Endothelial cell of umbilical vein (primary cell): ENCODE results near the gene MAF. TPM values are rescaled to one million over a fixed set of nuclear protein-coding genes. Genes with fewer than 3 reads are reported as not detected.

Source experiments
- BruUV-seq: library from RNA; stranded (reverse); fragments of 400-500 nt; replicated peaks from 2 replicates; lab custom pipeline; 2021; lab: Mats Ljungman, UMichigan
- CTCF ChIA-PET: fragments of 300-600, 350-600 bp; sonication (Branson Sonifier 250); formaldehyde crosslinking; loops from one replicate; lab custom pipeline; 2021; ENCODE audit warnings: antibody characterized with exemption, inconsistent platforms; lab: Charles Lee
- POLR2A ChIA-PET: fragments of 300-600, 350-600 bp; sonication (Branson Sonifier 250); formaldehyde crosslinking; loops from one replicate; lab custom pipeline; 2021; ENCODE audit warnings: antibody characterized with exemption, inconsistent platforms; lab: Charles Lee
- DNase-seq: peaks from one replicate; pipeline ENCODE4 v3.0.0-alpha.2; 2011; ENCODE audit warnings: low read depth, low spot score
- FAIRE-seq: peaks from 2 replicates; lab custom pipeline; 2011; peaks lifted over from hg19 to GRCh38; lab: Jason Lieb, UNC
- H2AFZ ChIP-seq: 2 replicates; pipeline ENCODE4 v1.6.0; 2012; ENCODE audit warnings: low read depth, low read length, control low read depth, inconsistent platforms
- H3K27ac ChIP-seq: 2 replicates; pipeline ENCODE4 v1.5.1; 2011; ENCODE audit warnings: low read depth, mild to moderate bottlenecking, control low read depth, low read length, moderate library complexity; ENCODE audit not compliant: insufficient read depth
- H3K27me3 ChIP-seq, 2 experiments: 2 replicates each; pipeline versions ENCODE4 v1.6.0 to v1.6.1; 2011; ENCODE audit warnings: low read length in 2 of 2, mixed read lengths in 1 of 2; ENCODE audit not compliant: control insufficient read depth in 2 of 2, insufficient read depth in 2 of 2
- H3K36me3 ChIP-seq, 2 experiments: 2 replicates in 1 of 2; 3 replicates in 1 of 2; pipeline ENCODE4 v1.5.1; 2011; ENCODE audit warnings: low read length in 2 of 2, mild to moderate bottlenecking in 1 of 2, moderate library complexity in 1 of 2; ENCODE audit not compliant: control insufficient read depth in 2 of 2, insufficient read depth in 2 of 2; ENCODE audit errors: extremely low read depth in 1 of 2
- H3K4me1 ChIP-seq: 3 replicates; pipeline ENCODE4 v1.5.1; 2011; ENCODE audit warnings: mild to moderate bottlenecking, low read length; ENCODE audit not compliant: control insufficient read depth, insufficient read depth; ENCODE audit errors: extremely low read depth
- H3K4me2 ChIP-seq: 2 replicates; pipeline ENCODE4 v1.6.1; 2011; ENCODE audit warnings: low read length, control low read depth, mixed read lengths; ENCODE audit not compliant: insufficient read depth
- H3K4me3 ChIP-seq, 3 experiments: fragments of 200-600 bp in 1 of 3; sonication (generic), shearing (Covaris generic) in 1 of 3; replicated peaks in 1 of 3; 2 replicates each; pipeline ENCODE4 v1.5.1; 2011 to 2016; ENCODE audit warnings: control low read depth in 3 of 3, low read length in 3 of 3, mild to moderate bottlenecking in 2 of 3, inconsistent platforms in 1 of 3, low read depth in 1 of 3, moderate library complexity in 1 of 3; ENCODE audit not compliant: insufficient read depth in 1 of 3
- H3K79me2 ChIP-seq: 2 replicates; pipeline ENCODE4 v1.6.0; 2012; ENCODE audit warnings: low read length, inconsistent platforms; ENCODE audit not compliant: control insufficient read depth, insufficient read depth
- H3K9ac ChIP-seq: replicated peaks from 2 replicates; pipeline ENCODE3; 2011; ENCODE audit warnings: low read length, control low read depth; ENCODE audit not compliant: insufficient read depth; ENCODE audit errors: extremely low read depth
- H3K9me1 ChIP-seq: replicated peaks from 3 replicates; pipeline ENCODE4 v1.6.0; 2011; ENCODE audit warnings: mild to moderate bottlenecking, low read length; ENCODE audit not compliant: control insufficient read depth, insufficient read depth; ENCODE audit errors: extremely low read depth
- H3K9me3 ChIP-seq: replicated peaks from 2 replicates; pipeline ENCODE4 v1.5.1; 2012; ENCODE audit warnings: low read length, inconsistent platforms; ENCODE audit not compliant: control insufficient read depth, insufficient read depth
- H4K20me1 ChIP-seq: replicated peaks from 2 replicates; pipeline ENCODE3; 2011; ENCODE audit warnings: mild to moderate bottlenecking, low read length; ENCODE audit not compliant: control insufficient read depth, insufficient read depth; ENCODE audit errors: extremely low read depth
- CTCF ChIP-seq, 2 donors: IDR thresholded peaks; 1 replicate in 1 of 2; 2 replicates in 1 of 2; pipeline ENCODE4 v1.5.1; 2011; ENCODE audit warnings: low read length in 2 of 2, mild to moderate bottlenecking in 2 of 2, moderate library complexity in 2 of 2, control low read depth in 1 of 2, inconsistent platforms in 1 of 2, low read depth in 1 of 2; ENCODE audit not compliant: insufficient read depth in 1 of 2; ENCODE audit errors: extremely low read depth in 1 of 2
- EZH2 ChIP-seq: IDR thresholded peaks from 2 replicates; pipeline ENCODE4 v1.6.1; 2012; ENCODE audit warnings: borderline replicate concordance, low read depth, mild to moderate bottlenecking, moderate library complexity, low read length, inconsistent platforms; ENCODE audit not compliant: severe bottlenecking
- FOS ChIP-seq: IDR thresholded peaks from 2 replicates; pipeline ENCODE4 v1.6.1; 2011; ENCODE audit warnings: mild to moderate bottlenecking, low read length, moderate library complexity, borderline replicate concordance; ENCODE audit not compliant: insufficient read depth
- GATA2 ChIP-seq: IDR thresholded peaks from 2 replicates; pipeline ENCODE4 v1.7.0; 2011; ENCODE audit warnings: low read depth, mild to moderate bottlenecking, moderate library complexity, mixed read lengths, low read length; ENCODE audit not compliant: insufficient read length, insufficient read depth
- JUN ChIP-seq: IDR thresholded peaks from 2 replicates; pipeline ENCODE4 v1.6.1; 2011; ENCODE audit warnings: borderline replicate concordance, low read depth; ENCODE audit not compliant: insufficient read length, insufficient read depth
- MAX ChIP-seq: IDR thresholded peaks from 2 replicates; pipeline ENCODE4 v1.6.1; 2011; ENCODE audit not compliant: insufficient read depth, insufficient read length
- MYC ChIP-seq: IDR thresholded peaks from one replicate; pipeline ENCODE4 v1.6.1; 2011; ENCODE audit warnings: mild to moderate bottlenecking, low read depth, low read length
- POLR2A ChIP-seq: IDR thresholded peaks from 2 replicates; pipeline ENCODE4 v1.6.1; 2012; ENCODE audit warnings: low read depth, mild to moderate bottlenecking, control low read depth, low read length
- POLR2AphosphoS5 ChIP-seq: IDR thresholded peaks from 2 replicates; pipeline ENCODE4 v1.6.1; 2012; ENCODE audit warnings: low read depth, mild to moderate bottlenecking, control low read depth, low read length, moderate library complexity; ENCODE audit not compliant: insufficient read depth
- dilution Hi-C: fragments of 300-500 bp; cut with MboI; formaldehyde crosslinking; loops from one replicate; pipeline ENCODE4 v1.15.0; 2019; ENCODE audit warnings: low sequenced_read_pairs; ENCODE audit not compliant: extremely low pct_ligation_motif_present
- intact Hi-C: fragments of 100-400 bp; cut with micrococcal nuclease; formaldehyde crosslinking; loops from one replicate; pipeline ENCODE4 v1.10.0; 2022
- polyA plus RNA-seq, 4 experiments: library from polyadenylated mRNA; depleted of rRNA in 3 of 4; stranded (reverse) in 3 of 4; unstranded in 1 of 4; fragments of >200 nt; gene quantifications; 2 replicates each; pipeline versions ENCODE4 v1.2.1 to v1.2.3, GENCODE V29; 2011 to 2012; ENCODE audit warnings: missing spikeins in 1 of 4
- total RNA-seq: library from RNA; stranded (reverse); gene quantifications from 2 replicates; pipeline ENCODE4 v1.2.3, GENCODE V29; 2021

The MAF gene
- total and polyA plus RNA-seq, 2 donors (not counting 3 experiments of a cell fraction or from before 2014, with no cell fraction given) = 0.04 to 0.33 TPM

- FAIRE-seq = no peak
- Histone ChIP-seq H4K20me1 (no peaks in the 10 kb centered on the region), H3K27ac (no peak overlapping the region), H3K4me2 (no peak overlapping the region), H3K36me3 (no peaks in the 10 kb centered on the region), H3K4me1 (no peaks in the 10 kb centered on the region), H3K9ac (no peak overlapping the region), H3K9me3 (no peaks in the 10 kb centered on the region), H2AFZ (no peak overlapping the region), H3K4me3 (no peak overlapping the region), H3K27me3 (peaks cover 6 to 7% of the 10 kb centered on the region in 2 experiments), H3K79me2 (no peaks in the 10 kb centered on the region), H3K9me1 (no peaks in the 10 kb centered on the region)
- no peak for TF ChIP-seq EZH2
- no peak for TF ChIP-seq CTCF (IDR thresholded peaks at IDR 0.05; ENCODE audit: extremely low read depth in 1 of 2, insufficient read depth in 1 of 2, low read depth in 1 of 2, low read length in 2 of 2)
- no peak for TF ChIP-seq JUN
- TF ChIP-seq POLR2AphosphoS5 = no peak
- TF ChIP-seq FOS = no peak
- TF ChIP-seq GATA2 = no peak
- TF ChIP-seq MYC = no peak
- TF ChIP-seq MAX = no peak
- TF ChIP-seq POLR2A = no peak
- dilution Hi-C loops = no loop called here
- BruUV-seq = no TSS peak
- POLR2A ChIA-PET = no interaction called here
- intact Hi-C loops = no loop called here
- no peak for DNase-seq
- CTCF ChIA-PET = no interaction called here
These were observed 5.5 kb upstream of the MAF start for GRCh38 chr16:79605999-79606398.
